ENCODE results near the gene TBC1D20.
"Not testable (repeated sequence)": the region's sequence is repeated elsewhere in the genome, so short reads cannot be mapped to it uniquely, and the experiment has no call there.

Gene TBC1D20

GRCh38 chr20:454951-455350, 7.4 kb downstream of the TBC1D20 start:
- no peak for ATAC-seq
- TF ChIP-seq SNAI2 (CRISPR knock-in tag; IDR thresholded peaks at IDR 0.05) = no peak
- TF ChIP-seq TOX (CRISPR knock-in tag; IDR thresholded peaks at IDR 0.05; ENCODE audit: borderline replicate concordance) = no peak
- no peak for TF ChIP-seq ZFP30 (CRISPR knock-in tag; IDR thresholded peaks at IDR 0.05)
- no peak for TF ChIP-seq CREB5 (CRISPR knock-in tag; IDR thresholded peaks at IDR 0.05; ENCODE audit: low read depth)
- no peak for TF ChIP-seq ESRRG (CRISPR knock-in tag; IDR thresholded peaks at IDR 0.05)
- TF ChIP-seq CSRNP3 (CRISPR knock-in tag; IDR thresholded peaks at IDR 0.05) = no peak
- TF ChIP-seq PPARA (CRISPR knock-in tag; IDR thresholded peaks at IDR 0.05; ENCODE audit: borderline replicate concordance) = no peak
- TF ChIP-seq TSHZ2 (CRISPR knock-in tag; IDR thresholded peaks at IDR 0.05) = no peak
- no peak for TF ChIP-seq BACH2 (CRISPR knock-in tag; IDR thresholded peaks at IDR 0.05; ENCODE audit: borderline replicate concordance)
- no peak for TF ChIP-seq GLIS3 (CRISPR knock-in tag; IDR thresholded peaks at IDR 0.05)
- TF ChIP-seq CSDC2 (CRISPR knock-in tag; IDR thresholded peaks at IDR 0.05) = no peak
- no peak for TF ChIP-seq ZNF8 (CRISPR knock-in tag; IDR thresholded peaks at IDR 0.05)
- TF ChIP-seq PATZ1 (CRISPR knock-in tag; IDR thresholded peaks at IDR 0.05; ENCODE audit: borderline replicate concordance) = no peak
- no peak for TF ChIP-seq OSR1 (CRISPR knock-in tag; IDR thresholded peaks at IDR 0.05)
- TF ChIP-seq ZFP3 (CRISPR knock-in tag; IDR thresholded peaks at IDR 0.05) = no peak

GRCh38 chr20:452021-452420, 10.3 kb downstream of the TBC1D20 start:
- ATAC-seq = not testable (repeated sequence)

- no peak for ATAC-seq
Measured at GRCh38 chr20:445514-446336, 16.6 kb downstream of the TBC1D20 start.

GRCh38 chr20:444862-445426, 17.4 kb downstream of the TBC1D20 start:
- ATAC-seq = no peak
- no peak for TF ChIP-seq ZNF565 (CRISPR knock-in tag; conservative IDR thresholded peaks at IDR 0.05; ENCODE audit: low read depth)
- TF ChIP-seq ZFP3 (CRISPR knock-in tag; IDR thresholded peaks at IDR 0.05) = no peak
- TF ChIP-seq ZNF70 (CRISPR knock-in tag; IDR thresholded peaks at IDR 0.05) = no peak
- TF ChIP-seq RARB (CRISPR knock-in tag; IDR thresholded peaks at IDR 0.05) = no peak
- TF ChIP-seq ZFP30 (CRISPR knock-in tag; IDR thresholded peaks at IDR 0.05) = no peak
- TF ChIP-seq ISL1 (CRISPR knock-in tag; IDR thresholded peaks at IDR 0.05) = no peak
- no peak for TF ChIP-seq CSRNP3 (CRISPR knock-in tag; IDR thresholded peaks at IDR 0.05)
- TF ChIP-seq TCF4 (CRISPR knock-in tag; IDR thresholded peaks at IDR 0.05; ENCODE audit: borderline replicate concordance) = no peak
- TF ChIP-seq POU6F1 (CRISPR knock-in tag; IDR thresholded peaks at IDR 0.05; ENCODE audit: borderline replicate concordance, low read depth) = no peak
- no peak for TF ChIP-seq PATZ1 (CRISPR knock-in tag; IDR thresholded peaks at IDR 0.05; ENCODE audit: borderline replicate concordance)
- TF ChIP-seq OSR1 (CRISPR knock-in tag; IDR thresholded peaks at IDR 0.05) = no peak

More at GRCh38 chr20:445514-446336, 16.6 kb downstream of the TBC1D20 start:
- no peak for TF ChIP-seq ISL1 (CRISPR knock-in tag; IDR thresholded peaks at IDR 0.05)
- TF ChIP-seq CSDC2 (CRISPR knock-in tag; IDR thresholded peaks at IDR 0.05) = no peak
- no peak for TF ChIP-seq ZC3H10 (CRISPR knock-in tag; IDR thresholded peaks at IDR 0.05)
- TF ChIP-seq ZNF8 (CRISPR knock-in tag; IDR thresholded peaks at IDR 0.05) = no peak
